OCI-LY7 (cell line): Measurements from ENCODE around the gene MPV17. TPM values are rescaled to one million over a fixed set of nuclear protein-coding genes. Genes with fewer than 3 reads are reported as not detected.
"Not testable (repeated sequence)": the region's sequence is repeated elsewhere in the genome, so short reads cannot be mapped to it uniquely, and the experiment has no call there.

Source experiments
- BruUV-seq: library from RNA; stranded (reverse); fragments of 400-500 nt; replicated peaks from 2 replicates; lab custom pipeline; 2021; lab: Mats Ljungman, UMichigan
- CTCF ChIA-PET: fragments of 300-600 bp; sonication (Branson Sonifier 250); formaldehyde crosslinking; loops from one replicate; lab custom pipeline; 2022; ENCODE audit warnings: antibody characterized with exemption; ENCODE audit not compliant: unreplicated experiment; lab: Charles Lee
- POLR2A ChIA-PET: fragments of 300-600 bp; sonication (Branson Sonifier 250); formaldehyde crosslinking; loops from one replicate; lab custom pipeline; 2022; ENCODE audit warnings: antibody characterized with exemption; lab: Charles Lee
- DNase-seq: peaks from one replicate; pipeline ENCODE4 v3.0.0-alpha.2; 2015; ENCODE audit warnings: low spot score
- H2AFZ ChIP-seq: fragments of 200-600 bp; sonication (generic), shearing (Covaris generic); 2 replicates; pipeline ENCODE4 v1.6.1; 2014; ENCODE audit warnings: mild to moderate bottlenecking, antibody characterized with exemption, low read length, moderate library complexity
- H3K27ac ChIP-seq: fragments of 200-600 bp; sonication (generic); 2 replicates; pipeline ENCODE4 v1.5.1; 2014; ENCODE audit warnings: mixed run types, low read depth, mild to moderate bottlenecking, moderate library complexity, low read length, inconsistent platforms; ENCODE audit not compliant: poor library complexity, severe bottlenecking
- H3K36me3 ChIP-seq: fragments of 200-600 bp; sonication (generic); 2 replicates; pipeline ENCODE4 v1.6.1; 2014; ENCODE audit warnings: mild to moderate bottlenecking, antibody characterized with exemption, low read length, moderate library complexity, mixed read lengths; ENCODE audit not compliant: insufficient read depth
- H3K4me1 ChIP-seq: fragments of 200-600 bp; sonication (generic); 2 replicates; pipeline ENCODE4 v1.5.1; 2014; ENCODE audit warnings: mild to moderate bottlenecking, low read length; ENCODE audit not compliant: insufficient read depth, poor library complexity, severe bottlenecking
- H3K4me2 ChIP-seq: fragments of 200-600 bp; sonication (generic); 2 replicates; pipeline ENCODE4 v1.6.1; 2014; ENCODE audit warnings: mild to moderate bottlenecking, low read length
- H3K4me3 ChIP-seq: fragments of 200-600 bp; sonication (generic); 2 replicates; pipeline ENCODE4 v1.5.1; 2014; ENCODE audit warnings: mild to moderate bottlenecking, low read depth, low read length; ENCODE audit not compliant: poor library complexity, severe bottlenecking
- H3K79me2 ChIP-seq: fragments of 200-600 bp; sonication (generic); 2 replicates; pipeline ENCODE4 v1.6.1; 2016; ENCODE audit warnings: low read depth, mild to moderate bottlenecking, low read length, moderate library complexity, mixed read lengths; ENCODE audit not compliant: insufficient read depth
- H3K9me2 ChIP-seq: fragments of 200-600 bp; sonication (generic); 2 replicates; pipeline ENCODE4 v1.6.1; 2016; ENCODE audit warnings: mild to moderate bottlenecking, low read length, mixed read lengths; ENCODE audit not compliant: insufficient read depth
- H3K9me3 ChIP-seq: fragments of 200-600 bp; sonication (generic); 2 replicates; pipeline ENCODE4 v1.6.1; 2014; ENCODE audit warnings: mild to moderate bottlenecking, mixed run types, low read length, mixed read lengths
- H4K20me1 ChIP-seq: fragments of 200-600 bp; sonication (generic); 2 replicates; pipeline ENCODE4 v1.6.1; 2014; ENCODE audit warnings: mild to moderate bottlenecking, antibody characterized with exemption, low read length, moderate library complexity, mixed read lengths; ENCODE audit not compliant: insufficient read depth
- EZH2phosphoT487 ChIP-seq: fragments of 200-600 bp; sonication (generic); IDR thresholded peaks from 2 replicates; pipeline ENCODE4 v1.6.1; 2018; ENCODE audit warnings: low read depth, borderline replicate concordance, mild to moderate bottlenecking, mixed run types, antibody characterized with exemption, low read length, moderate library complexity, mixed read lengths
- intact Hi-C: fragments of 100-400 bp; cut with micrococcal nuclease; formaldehyde crosslinking; loops from one replicate; pipeline ENCODE4 v1.10.0; 2022; ENCODE audit not compliant: unreplicated experiment
- total RNA-seq, 2 experiments: library from RNA; depleted of rRNA in 1 of 2; stranded (reverse); fragments of >200 nt in 1 of 2; shearing (Covaris generic) in 1 of 2; gene quantifications; 2 replicates each; pipeline ENCODE4 v1.2.3, GENCODE V29; 2014 to 2022
- TF ChIP-seq, protein P1 (sequence below): fragments of 200-600 bp; sonication (generic); conservative IDR thresholded peaks from 2 replicates; pipeline ENCODE4 v1.5.1; 2014; ENCODE audit warnings: mild to moderate bottlenecking, antibody characterized with exemption, low read length, moderate library complexity, mixed read lengths

MPV17 gene
- total RNA-seq, 2 experiments from 2014 or later, result 63.9 to 109 TPM

DNA sequence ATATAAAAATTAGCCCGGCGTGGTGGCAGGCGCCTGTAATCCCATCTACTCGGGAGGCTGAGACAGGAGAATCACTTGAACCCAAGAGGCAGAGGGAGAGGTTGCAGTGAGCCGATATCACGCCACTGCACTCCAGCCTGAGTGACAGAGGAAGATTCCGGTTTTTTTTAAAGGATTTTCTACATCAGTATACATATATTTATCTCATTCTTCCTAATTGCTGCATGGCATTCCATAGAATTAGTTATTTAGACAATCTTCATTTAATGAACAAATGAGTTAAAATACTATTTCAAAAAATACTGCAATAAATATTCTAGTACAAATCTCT lies 31.7 kb upstream of the MPV17 start:
- Histone ChIP-seq H3K4me3 (no peak overlapping the region), H4K20me1 (0 out of 2 replicates have a peak, but pooled peaks cover 4% of the 10 kb centered on the region), H3K9me3 (no peaks in the 10 kb centered on the region), H3K79me2 (peaks cover 72% of the 10 kb centered on the region), H2AFZ (no peak overlapping the region), H3K36me3 (peaks cover 12% of the 10 kb centered on the region), H3K9me2 (no peaks in the 10 kb centered on the region), H3K4me2 (peak overlapping the region; percentile 97), H3K4me1 (peaks cover 34% of the 10 kb centered on the region), H3K27ac (no peak overlapping the region)
- CTCF ChIA-PET, result interaction anchor here (1.0 kb wide), 1 partner anchor 9 kb away, joined by 3 read pairs; no protein-coding TSS in a partner anchor
- TF ChIP-seq, protein P1, sequence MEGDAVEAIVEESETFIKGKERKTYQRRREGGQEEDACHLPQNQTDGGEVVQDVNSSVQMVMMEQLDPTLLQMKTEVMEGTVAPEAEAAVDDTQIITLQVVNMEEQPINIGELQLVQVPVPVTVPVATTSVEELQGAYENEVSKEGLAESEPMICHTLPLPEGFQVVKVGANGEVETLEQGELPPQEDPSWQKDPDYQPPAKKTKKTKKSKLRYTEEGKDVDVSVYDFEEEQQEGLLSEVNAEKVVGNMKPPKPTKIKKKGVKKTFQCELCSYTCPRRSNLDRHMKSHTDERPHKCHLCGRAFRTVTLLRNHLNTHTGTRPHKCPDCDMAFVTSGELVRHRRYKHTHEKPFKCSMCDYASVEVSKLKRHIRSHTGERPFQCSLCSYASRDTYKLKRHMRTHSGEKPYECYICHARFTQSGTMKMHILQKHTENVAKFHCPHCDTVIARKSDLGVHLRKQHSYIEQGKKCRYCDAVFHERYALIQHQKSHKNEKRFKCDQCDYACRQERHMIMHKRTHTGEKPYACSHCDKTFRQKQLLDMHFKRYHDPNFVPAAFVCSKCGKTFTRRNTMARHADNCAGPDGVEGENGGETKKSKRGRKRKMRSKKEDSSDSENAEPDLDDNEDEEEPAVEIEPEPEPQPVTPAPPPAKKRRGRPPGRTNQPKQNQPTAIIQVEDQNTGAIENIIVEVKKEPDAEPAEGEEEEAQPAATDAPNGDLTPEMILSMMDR, result no peak
- TF ChIP-seq EZH2phosphoT487, result no peak
- POLR2A ChIA-PET, result interaction anchor here (0.6 to 2.0 kb wide), 6 partner anchors 8 to 1424 kb away, joined by 3 to 12 read pairs (median 6); no protein-coding TSS in a partner anchor
- no TSS peak for BruUV-seq
- intact Hi-C loops, result no loop called here
- no peak for DNase-seq

- CTCF ChIA-PET, result interaction anchor here (1.0 kb wide), 1 partner anchor 9 kb away, joined by 3 read pairs; no protein-coding TSS in a partner anchor
- Histone ChIP-seq H4K20me1 (0 out of 2 replicates have a peak, but pooled peaks cover 4% of the 10 kb centered on the region), H3K9me3 (no peaks in the 10 kb centered on the region), H3K4me1 (peaks cover 34% of the 10 kb centered on the region), H3K4me3 (no peak overlapping the region), H3K27ac (no peak overlapping the region), H3K36me3 (peaks cover 17% of the 10 kb centered on the region), H3K79me2 (peaks cover 76% of the 10 kb centered on the region), H2AFZ (no peak overlapping the region), H3K9me2 (no peaks in the 10 kb centered on the region), H3K4me2 (no peak overlapping the region)
- POLR2A ChIA-PET, result interaction anchor here (0.6 to 2.0 kb wide), 7 partner anchors 9 to 1425 kb away, joined by 3 to 12 read pairs (median 6); partner anchors contain the start of gene NRBP1
- no TSS peak for BruUV-seq
- intact Hi-C loops, result no loop called here
- no peak for TF ChIP-seq EZH2phosphoT487
- TF ChIP-seq, protein P1, result no peak
- DNase-seq, result no peak
Measured at GRCh38 chr2:27353762-27354596, 31.1 kb upstream of the MPV17 start.

- H4K20me1 ChIP-seq, H3K27ac ChIP-seq, H3K9me2 ChIP-seq, DNase-seq, BruUV-seq, H2AFZ ChIP-seq, H3K4me2 ChIP-seq, intact Hi-C loops, H3K9me3 ChIP-seq, H3K4me3 ChIP-seq, CTCF ChIA-PET: not testable (repeated sequence)
- Histone ChIP-seq H3K36me3 (peaks cover 13% of the 10 kb centered on the region), H3K4me1 (peaks cover 32% of the 10 kb centered on the region), H3K79me2 (peaks cover 75% of the 10 kb centered on the region)
- POLR2A ChIA-PET, result interaction anchor here (0.6 to 2.0 kb wide), 7 partner anchors 9 to 1110 kb away, joined by 3 to 12 read pairs (median 6); partner anchors contain the start of gene NRBP1
Measured at GRCh38 chr2:27353386-27353761, 30.5 kb upstream of the MPV17 start.
